Mesendoderm (in vitro differentiated cells): ENCODE data around the gene CRY1. TPM values are rescaled to one million over a fixed set of nuclear protein-coding genes. Genes with fewer than 3 reads are reported as not detected.

Source experiments
- DNase-seq: peaks from one replicate; pipeline ENCODE4 v3.0.0; 2013
- H2AK5ac ChIP-seq: 2 replicates; pipeline ENCODE4 v1.6.1; 2013; ENCODE audit warnings: low read length, inconsistent platforms
- H2BK120ac ChIP-seq: 2 replicates; pipeline ENCODE4 v1.6.1; 2013; ENCODE audit warnings: low read depth, mild to moderate bottlenecking, low read length, moderate library complexity, mixed read lengths
- H2BK15ac ChIP-seq: replicated peaks from 2 replicates; pipeline ENCODE4 v1.6.1; 2013; ENCODE audit warnings: low read depth, mild to moderate bottlenecking, moderate library complexity
- H2BK5ac ChIP-seq: 2 replicates; pipeline ENCODE4 v1.6.1; 2013; ENCODE audit warnings: low read length, inconsistent platforms
- H3K18ac ChIP-seq: 2 replicates; pipeline ENCODE4 v1.6.1; 2013; ENCODE audit warnings: mild to moderate bottlenecking, low read length, mixed read lengths
- H3K23ac ChIP-seq: one replicate; pipeline ENCODE4 v1.6.1; 2013; ENCODE audit warnings: low read length
- H3K27ac ChIP-seq: 2 replicates; pipeline ENCODE4 v1.5.1; 2013; ENCODE audit warnings: low read depth, mild to moderate bottlenecking, inconsistent platforms, low read length, moderate library complexity
- H3K27me3 ChIP-seq: 2 replicates; pipeline ENCODE4 v1.6.1; 2013; ENCODE audit warnings: low read length, control low read depth, mild to moderate bottlenecking, inconsistent platforms; ENCODE audit not compliant: insufficient read depth, poor library complexity
- H3K36me3 ChIP-seq: 2 replicates; pipeline ENCODE4 v1.6.1; 2013; ENCODE audit warnings: low read length, inconsistent platforms; ENCODE audit not compliant: control insufficient read depth, insufficient read depth
- H3K4ac ChIP-seq: one replicate; pipeline ENCODE4 v1.6.1; 2013; ENCODE audit warnings: low read depth, mild to moderate bottlenecking, low read length, moderate library complexity
- H3K4me1 ChIP-seq: 2 replicates; pipeline ENCODE4 v1.6.1; 2013; ENCODE audit warnings: low read depth, low read length, inconsistent platforms; ENCODE audit not compliant: control insufficient read depth
- H3K4me2 ChIP-seq: 2 replicates; pipeline ENCODE4 v1.6.1; 2013; ENCODE audit warnings: low read length
- H3K4me3 ChIP-seq: 2 replicates; pipeline ENCODE4 v1.5.1; 2013; ENCODE audit warnings: mild to moderate bottlenecking, low read length
- H3K56ac ChIP-seq: one replicate; pipeline ENCODE4 v1.6.1; 2013; ENCODE audit warnings: low read length
- H3K79me1 ChIP-seq: 2 replicates; pipeline ENCODE4 v1.6.1; 2013; ENCODE audit warnings: low read length, inconsistent platforms
- H3K79me2 ChIP-seq: 2 replicates; pipeline ENCODE4 v1.6.1; 2013; ENCODE audit warnings: mild to moderate bottlenecking, low read length; ENCODE audit not compliant: control insufficient read depth, insufficient read depth
- H3K9ac ChIP-seq: 2 replicates; pipeline ENCODE4 v1.6.1; 2013; ENCODE audit warnings: low read length, inconsistent platforms
- H4K5ac ChIP-seq: one replicate; pipeline ENCODE4 v1.6.1; 2013; ENCODE audit warnings: low read length
- H4K8ac ChIP-seq: one replicate; pipeline ENCODE4 v1.6.1; 2013; ENCODE audit warnings: low read depth, mild to moderate bottlenecking, control low read depth, low read length, moderate library complexity
- WGBS: extraction: QIAGEN DNeasy Blood & Tissue Kit; methylation state at CpG from one replicate; pipeline ENCODE4 v1.1.7; 2013; ENCODE audit warnings: low lambda C conversion rate, missing lambda C conversion rate; ENCODE audit not compliant: insufficient coverage; ENCODE audit errors: extremely low coverage; 5-methylcytosine and 5-hydroxymethylcytosine counted together
- polyA plus RNA-seq, 2 experiments: library from polyadenylated mRNA; stranded (reverse); fragments of 200-250 nt; gene quantifications; one replicate each; pipeline ENCODE4 v1.2.3, GENCODE V29; 2013

CRY1 gene
- 19.3 TPM for polyA plus RNA-seq (2013, experiment 1 of 2)
- polyA plus RNA-seq (2013, experiment 2 of 2), result 19.7 TPM

DNA sequence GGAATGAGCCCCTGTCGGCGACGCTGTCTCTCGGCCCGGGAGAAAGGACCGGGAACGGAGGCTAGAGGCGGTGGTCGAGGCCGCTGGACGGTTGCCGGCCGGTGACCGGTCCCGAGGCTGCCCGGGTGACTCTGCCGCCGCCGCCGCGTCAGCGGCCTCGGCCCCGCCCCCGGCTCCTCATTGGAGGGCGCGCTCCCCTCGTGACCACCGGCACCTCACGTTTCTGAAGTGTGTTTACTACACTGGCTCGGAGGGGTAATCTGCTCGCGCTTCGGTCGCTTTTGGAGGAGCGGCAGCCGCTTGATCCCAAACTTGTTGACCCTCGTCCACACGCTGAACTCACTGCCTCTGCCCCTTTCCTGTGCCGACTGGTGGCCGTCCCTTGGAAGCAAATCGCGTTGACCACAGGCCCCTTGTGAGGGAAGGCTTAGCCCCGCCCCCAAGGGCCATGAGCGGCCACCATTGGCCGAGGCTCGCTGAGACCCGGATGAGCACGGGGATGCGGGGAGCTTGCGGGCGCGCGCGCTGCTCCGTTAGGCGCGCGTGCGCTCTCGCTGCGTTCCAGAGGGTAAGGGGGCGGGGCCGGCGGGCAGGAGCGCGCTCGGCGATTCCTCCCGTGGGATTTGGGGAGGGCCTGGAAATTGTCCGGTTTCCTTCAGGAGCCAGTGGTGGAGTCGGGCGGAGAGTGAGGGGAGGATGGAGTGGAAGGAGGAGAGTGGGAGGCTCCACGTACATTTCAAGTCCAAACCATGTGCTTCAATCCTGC is at the start of gene CRY1:
Gene CRY1, minus strand, starts transcription at position 133 of the 766 bp plus-strand sequence. CDS start 588 bp downstream, outside the sequence.
- Histone ChIP-seq H2BK15ac (no peak within 1 kb of the TSS), H3K18ac (peak within 1 kb of the TSS; percentile 69), H3K27ac (peak within 1 kb of the TSS; percentile 42), H3K23ac (no peak within 1 kb of the TSS), H3K4me3 (peak within 1 kb of the TSS; percentile 83), H3K27me3 (no peaks in the 10 kb centered on the region), H3K4ac (no peak within 1 kb of the TSS), H2AK5ac (no peak within 1 kb of the TSS), H3K79me1 (peaks cover 6% of the 10 kb centered on the region), H3K4me2 (peak within 1 kb of the TSS; percentile 78), H2BK120ac (no peak within 1 kb of the TSS), H4K5ac (no peak within 1 kb of the TSS), H3K79me2 (peaks cover 17% of the 10 kb centered on the region), H3K56ac (peak within 1 kb of the TSS; percentile 94), H3K9ac (peak within 1 kb of the TSS; percentile 82), H3K4me1 (peaks cover 5% of the 10 kb centered on the region), H2BK5ac (peak within 1 kb of the TSS; percentile 36), H4K8ac (no peak within 1 kb of the TSS), H3K36me3 (no peaks in the 10 kb centered on the region)
- no CpG with 5 or more reads among the region's 74 CpGs for WGBS
- peak; percentile 98 for DNase-seq

DNA sequence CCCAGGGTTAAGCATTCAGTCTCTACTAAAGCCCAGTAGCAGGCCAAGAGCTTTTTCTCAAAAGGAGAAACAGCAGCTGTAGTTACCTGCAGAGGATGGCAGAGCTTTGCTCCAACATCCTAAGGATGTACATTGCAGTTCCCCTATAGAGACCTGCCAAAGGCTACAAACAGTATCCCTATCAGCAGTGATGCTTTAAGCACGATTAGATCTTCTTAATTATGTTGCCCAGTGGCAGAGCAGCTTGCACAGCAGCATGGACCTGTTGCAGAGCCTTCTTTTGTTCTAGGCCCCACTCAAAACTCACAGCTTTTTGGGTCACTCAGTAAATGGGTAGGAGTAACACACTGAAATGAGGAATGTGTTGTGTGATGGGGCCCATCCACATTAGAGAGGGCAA is 46.4 kb upstream of the CRY1 start:
- no peak overlapping the region for H3K23ac ChIP-seq
- no peaks in the 10 kb centered on the region for H3K79me2 ChIP-seq
- H3K18ac ChIP-seq, result no peak overlapping the region
- H3K9ac ChIP-seq, result no peak overlapping the region
- no peak overlapping the region for H2AK5ac ChIP-seq
- no peak overlapping the region for H2BK15ac ChIP-seq
- no peaks in the 10 kb centered on the region for H3K4me1 ChIP-seq
- no peak overlapping the region for H3K4me2 ChIP-seq
- H3K27ac ChIP-seq, result no peak overlapping the region
- no peak overlapping the region for H3K56ac ChIP-seq
- no peak overlapping the region for H4K8ac ChIP-seq
- no peak for DNase-seq
- no peak overlapping the region for H3K4ac ChIP-seq
- no peaks in the 10 kb centered on the region for H3K79me1 ChIP-seq
- no peak overlapping the region for H4K5ac ChIP-seq
- no peak overlapping the region for H3K4me3 ChIP-seq
- H3K36me3 ChIP-seq, result no peaks in the 10 kb centered on the region
- H2BK120ac ChIP-seq, result no peak overlapping the region
- no peak overlapping the region for H2BK5ac ChIP-seq
- no peaks in the 10 kb centered on the region for H3K27me3 ChIP-seq
- no CpG with 5 or more reads among the region's 1 CpG for WGBS

DNA sequence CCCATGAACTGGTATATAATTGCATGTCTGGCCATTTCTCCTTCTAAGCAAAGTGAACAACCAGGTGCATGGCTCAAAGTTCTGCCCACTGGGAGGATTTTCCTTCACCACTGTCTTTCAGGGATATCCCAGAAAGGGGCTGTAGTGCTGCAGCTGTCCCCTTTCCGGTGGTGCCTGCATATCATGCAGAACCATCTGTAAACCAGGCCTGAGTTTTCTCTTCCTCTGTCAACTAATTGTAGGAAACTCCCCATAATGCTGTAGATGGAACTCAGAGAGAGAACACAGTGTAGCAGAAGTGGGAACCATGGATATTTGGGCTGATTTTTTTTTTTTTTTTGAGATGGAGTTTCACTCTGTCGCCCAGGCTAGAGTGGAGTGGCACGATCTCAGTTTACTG is 45.6 kb upstream of the CRY1 start:
- no peak overlapping the region for H2BK5ac ChIP-seq
- H2AK5ac ChIP-seq, result no peak overlapping the region
- no peak overlapping the region for H3K56ac ChIP-seq
- H3K27me3 ChIP-seq, result no peaks in the 10 kb centered on the region
- no peak for DNase-seq
- no peak overlapping the region for H3K23ac ChIP-seq
- H3K18ac ChIP-seq, result no peak overlapping the region
- no peaks in the 10 kb centered on the region for H3K4me1 ChIP-seq
- no peaks in the 10 kb centered on the region for H3K36me3 ChIP-seq
- no peak overlapping the region for H3K9ac ChIP-seq
- no peak overlapping the region for H3K27ac ChIP-seq
- H3K4me2 ChIP-seq, result no peak overlapping the region
- no peak overlapping the region for H3K4me3 ChIP-seq
- no peak overlapping the region for H2BK15ac ChIP-seq
- no CpG with 5 or more reads among the region's 3 CpGs for WGBS
- H4K8ac ChIP-seq, result no peak overlapping the region
- H4K5ac ChIP-seq, result no peak overlapping the region
- no peak overlapping the region for H3K4ac ChIP-seq
- no peak overlapping the region for H2BK120ac ChIP-seq
- no peaks in the 10 kb centered on the region for H3K79me2 ChIP-seq
- H3K79me1 ChIP-seq, result no peaks in the 10 kb centered on the region

DNA sequence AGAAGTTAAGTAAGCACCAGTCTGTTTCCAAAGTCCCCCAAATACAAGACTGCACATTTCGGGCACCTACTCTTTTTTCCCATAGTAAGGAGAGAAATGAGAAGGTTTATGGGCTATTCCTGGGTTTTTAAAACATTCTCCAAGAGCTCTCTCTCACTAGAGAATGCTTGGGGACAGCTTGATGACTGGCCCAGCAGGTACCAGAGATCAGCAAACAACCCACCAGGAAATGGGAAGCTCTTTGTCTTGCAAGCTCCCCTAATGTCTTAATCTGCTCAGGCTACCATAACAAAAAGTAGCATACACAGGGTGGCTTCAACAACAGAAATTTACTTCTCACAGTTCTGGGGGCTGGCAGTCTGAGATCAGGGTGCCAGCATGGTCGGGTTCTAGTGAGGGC is 41.8 kb upstream of the CRY1 start:
- Histone ChIP-seq H3K79me2 (no peaks in the 10 kb centered on the region), H2AK5ac (no peak overlapping the region), H3K23ac (no peak overlapping the region), H4K5ac (no peak overlapping the region), H4K8ac (no peak overlapping the region), H3K4me2 (no peak overlapping the region), H2BK5ac (no peak overlapping the region), H2BK15ac (no peak overlapping the region), H3K56ac (no peak overlapping the region), H3K4me3 (no peak overlapping the region), H3K4me1 (no peaks in the 10 kb centered on the region), H3K4ac (no peak overlapping the region), H3K18ac (no peak overlapping the region), H3K9ac (no peak overlapping the region), H3K27me3 (no peaks in the 10 kb centered on the region), H2BK120ac (no peak overlapping the region), H3K36me3 (no peaks in the 10 kb centered on the region), H3K79me1 (no peaks in the 10 kb centered on the region), H3K27ac (no peak overlapping the region)
- no peak for DNase-seq
- WGBS, result no CpG with 5 or more reads among the region's 2 CpGs

DNA sequence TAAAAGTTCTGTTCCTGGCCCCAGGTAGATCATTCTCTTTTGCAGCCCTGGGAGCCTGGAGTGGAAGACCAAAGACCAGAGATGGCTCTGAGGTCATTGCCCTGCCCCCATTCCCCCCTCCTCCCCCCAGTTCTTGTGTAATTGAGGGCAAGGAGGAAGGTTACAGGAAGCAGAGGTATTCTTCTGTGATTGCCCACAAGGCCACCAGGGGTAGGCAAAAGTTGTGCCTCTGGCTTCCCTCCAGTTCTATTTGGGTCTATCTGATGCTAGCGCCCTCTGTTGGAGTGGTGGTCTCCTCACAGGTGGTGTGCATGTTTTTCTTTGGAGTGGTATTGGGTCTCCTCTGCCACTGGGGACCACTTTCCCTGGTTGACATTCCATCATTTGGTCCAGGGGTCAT is 41.2 kb upstream of the CRY1 start:
- no peaks in the 10 kb centered on the region for H3K79me2 ChIP-seq
- no peak overlapping the region for H4K5ac ChIP-seq
- H2BK5ac ChIP-seq, result no peak overlapping the region
- H2AK5ac ChIP-seq, result no peak overlapping the region
- no peak overlapping the region for H4K8ac ChIP-seq
- no peaks in the 10 kb centered on the region for H3K36me3 ChIP-seq
- no CpG with 5 or more reads among the region's 1 CpG for WGBS
- no peak overlapping the region for H3K23ac ChIP-seq
- H3K56ac ChIP-seq, result no peak overlapping the region
- H3K27ac ChIP-seq, result no peak overlapping the region
- H3K4me1 ChIP-seq, result no peaks in the 10 kb centered on the region
- no peak overlapping the region for H3K9ac ChIP-seq
- no peak overlapping the region for H3K4me2 ChIP-seq
- H3K27me3 ChIP-seq, result no peaks in the 10 kb centered on the region
- no peak overlapping the region for H3K4me3 ChIP-seq
- no peak overlapping the region for H2BK120ac ChIP-seq
- H3K18ac ChIP-seq, result no peak overlapping the region
- no peak overlapping the region for H3K4ac ChIP-seq
- H2BK15ac ChIP-seq, result no peak overlapping the region
- peak; percentile 95 for DNase-seq
- no peaks in the 10 kb centered on the region for H3K79me1 ChIP-seq

DNA sequence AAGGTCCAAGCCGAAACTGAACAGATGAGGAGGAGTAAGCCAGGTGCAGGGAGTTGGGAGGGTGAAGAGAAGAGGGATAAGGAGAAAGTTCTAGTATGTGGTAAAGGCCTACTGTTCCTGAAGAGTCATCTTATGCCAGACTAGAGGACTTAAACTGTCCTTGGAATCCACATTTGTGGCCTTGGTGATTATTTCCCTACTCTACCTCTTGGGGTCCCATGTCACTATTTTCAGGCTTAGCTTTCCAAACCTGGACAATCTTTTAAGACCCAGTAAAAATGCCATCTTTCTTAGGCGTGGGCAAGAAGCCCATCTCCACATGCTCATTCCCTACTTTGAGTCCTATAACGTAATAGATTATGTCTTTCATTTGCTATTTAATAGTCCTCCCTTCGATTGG is 40.1 kb upstream of the CRY1 start:
- no peak overlapping the region for H2BK120ac ChIP-seq
- H3K4me2 ChIP-seq, result no peak overlapping the region
- no peak overlapping the region for H2BK5ac ChIP-seq
- H4K8ac ChIP-seq, result no peak overlapping the region
- no peak overlapping the region for H3K18ac ChIP-seq
- no peak overlapping the region for H3K4ac ChIP-seq
- no peaks in the 10 kb centered on the region for H3K27me3 ChIP-seq
- no peak overlapping the region for H3K23ac ChIP-seq
- no peak overlapping the region for H3K27ac ChIP-seq
- no peaks in the 10 kb centered on the region for H3K4me1 ChIP-seq
- H3K4me3 ChIP-seq, result no peak overlapping the region
- H2BK15ac ChIP-seq, result no peak overlapping the region
- no peak overlapping the region for H2AK5ac ChIP-seq
- no peak overlapping the region for H3K56ac ChIP-seq
- WGBS, result no CpG with 5 or more reads among the region's 4 CpGs
- no peaks in the 10 kb centered on the region for H3K79me2 ChIP-seq
- no peaks in the 10 kb centered on the region for H3K79me1 ChIP-seq
- no peak overlapping the region for H3K9ac ChIP-seq
- no peak overlapping the region for H4K5ac ChIP-seq
- DNase-seq, result peak; percentile 74
- H3K36me3 ChIP-seq, result no peaks in the 10 kb centered on the region
